Motor neuron (in vitro differentiated cells): ENCODE data around the gene IGSF3. TPM values are rescaled to one million over a fixed set of nuclear protein-coding genes. Genes with fewer than 3 reads are reported as not detected.
"Not testable (repeated sequence)": the region's sequence is repeated elsewhere in the genome, so short reads cannot be mapped to it uniquely, and the experiment has no call there.

ENCODE experiments used
- ATAC-seq, 8 experiments: fragments of 200-7000 bp; cut with Tn5 transposase; replicated peaks in 6 of 8; 2 replicates each; pipeline ENCODE4 v1.8.0; 2021; ENCODE audit warnings: mild to moderate bottlenecking in 8 of 8, moderate library complexity in 8 of 8
- H3K27ac ChIP-seq, 2 donors: fragments of 250-450 bp; sonication (Bioruptor Pico); 2 replicates each; pipeline ENCODE4 v1.9.0; 2021; ENCODE audit warnings: antibody characterized with exemption in 2 of 2, mild to moderate bottlenecking in 2 of 2, moderate library complexity in 1 of 2
- H3K4me1 ChIP-seq, 2 donors: fragments of 250-450 bp; sonication (Bioruptor Pico); replicated peaks in 1 of 2; 2 replicates each; pipeline ENCODE4 v1.6.1; 2021; ENCODE audit warnings: antibody characterized with exemption in 2 of 2, mild to moderate bottlenecking in 2 of 2, moderate library complexity in 1 of 2
- H3K4me3 ChIP-seq, 5 donors: fragments of 250-450 bp; sonication (Bioruptor Pico); 2 replicates each; pipeline ENCODE4 v1.9.0; 2021; ENCODE audit warnings: antibody characterized with exemption in 5 of 5, mild to moderate bottlenecking in 5 of 5, moderate library complexity in 4 of 5
- WGBS, 10 experiments: fragments of 450-650 bp; shearing (Covaris generic); methylation state at CpG; one replicate each; pipeline ENCODE4 v1.0.0; 2022; 5-methylcytosine and 5-hydroxymethylcytosine counted together
- in situ Hi-C, 9 experiments: fragments of 400-800 bp; cut with MboI; loops; one replicate each; pipeline ENCODE4 v1.15.0; 2021; ENCODE audit warnings: low sequenced_read_pairs in 9 of 9, low pct_unique_long_range_greater_than_20kb in 2 of 9; ENCODE audit not compliant: unreplicated experiment in 9 of 9
- total RNA-seq, 8 experiments: library from RNA; unstranded; fragments of 300-600 nt; gene quantifications; 2 replicates each; pipeline versions ENCODE4 v1.2.3 to v1.2.4, GENCODE V29; 2022

The IGSF3 gene
- total RNA-seq, 8 experiments from 2014 or later: 4.3 to 57.7 (median 32.6) TPM

DNA sequence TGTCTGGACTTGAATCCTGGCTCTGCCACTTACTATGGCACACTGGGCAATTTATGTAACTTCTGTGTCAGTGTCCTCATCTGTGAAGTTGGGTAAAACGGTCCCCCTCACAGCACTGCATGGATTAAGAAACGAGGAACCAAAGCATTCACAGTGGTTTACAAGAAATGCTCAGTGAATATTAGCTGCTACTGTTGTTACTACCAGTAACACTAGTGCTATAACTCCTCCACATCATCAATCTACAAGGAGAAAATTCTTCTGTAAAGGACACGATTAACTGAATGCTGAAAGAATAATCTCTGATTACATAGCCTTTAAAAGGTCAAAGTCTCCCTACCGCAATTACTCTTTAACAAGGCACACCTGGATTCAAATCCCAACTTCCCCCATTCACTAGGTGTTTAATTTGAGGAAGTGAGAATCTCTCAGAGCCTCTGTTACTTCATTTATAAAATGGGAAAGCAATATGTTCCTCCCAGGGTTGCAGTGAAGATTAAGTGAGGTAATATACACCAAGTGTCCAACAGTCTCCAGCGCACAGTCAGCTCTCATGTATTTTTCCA, 70.7 kb downstream of the IGSF3 start:
- H3K4me3 ChIP-seq, ATAC-seq, H3K27ac ChIP-seq: not testable (repeated sequence)
- 71 to 100% (median 97%) methylated on average over 1 to 4 of the region's 5 CpGs; no CpG with 5 or more reads in 4 of the 10 experiments for WGBS, 10 experiments
- in situ Hi-C loops: loop anchor here in 4 of 9 experiments (25.0 kb wide), 3 partner anchors 115 to 465 kb away; partner anchors contain the start of gene TTF2 (in 2 of the 4)
- H3K4me1 ChIP-seq: peaks cover 13% of the 10 kb centered on the region in 2 donors

DNA sequence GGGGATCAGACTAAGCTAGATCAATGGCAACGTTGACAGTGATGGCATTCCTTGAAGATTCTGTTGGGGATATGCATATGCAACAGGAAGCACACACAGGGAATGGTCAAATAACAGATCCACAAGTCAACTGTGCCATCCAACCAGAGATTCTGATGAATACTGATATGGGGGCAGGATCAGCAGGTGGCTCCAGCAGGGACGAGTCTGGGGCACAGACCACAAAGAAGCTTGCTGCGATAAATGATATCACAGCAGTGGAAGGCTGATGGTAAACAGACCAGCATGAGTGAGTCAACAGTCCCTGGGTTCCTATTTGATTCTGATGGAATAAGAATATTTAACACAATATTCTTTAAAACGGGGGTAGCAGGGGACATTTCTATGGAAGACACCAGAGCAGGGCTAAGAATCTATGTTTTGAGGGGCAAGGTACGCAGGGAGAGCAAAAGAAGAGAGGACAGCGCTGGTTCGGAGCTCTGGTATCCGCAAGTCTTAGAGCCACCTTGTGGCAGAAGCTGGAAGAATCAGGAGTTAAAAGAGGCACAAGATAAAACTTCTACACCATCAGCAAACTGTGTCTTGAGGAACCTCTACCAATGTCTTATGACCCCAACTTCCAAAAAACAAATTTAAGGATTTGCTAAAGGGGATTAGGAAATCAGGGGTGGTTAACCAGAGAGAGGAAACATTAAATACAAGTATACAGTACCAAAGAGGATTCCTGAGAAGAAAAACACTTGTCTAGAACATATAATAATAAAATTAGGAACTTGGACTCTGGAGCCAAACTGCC, 71.4 kb downstream of the IGSF3 start:
- WGBS, 10 experiments: 0 to 35% (median 19%) methylated on average over 1 to 8 of the region's 8 CpGs; no CpG with 5 or more reads in 1 of the 10 experiments
- not testable (repeated sequence) for H3K4me3 ChIP-seq, H3K27ac ChIP-seq
- in situ Hi-C loops: loop anchor here in 4 of 9 experiments (25.0 kb wide), 3 partner anchors 116 to 466 kb away; partner anchors contain the start of gene TTF2 (in 2 of the 4)
- ATAC-seq: peak; percentile 11 to 76 (median 51)
- peaks cover 15% of the 10 kb centered on the region in 2 donors for H3K4me1 ChIP-seq

- WGBS, 10 experiments: 0 to 100% (median 67%) methylated on average over 1 to 3 of the region's 4 CpGs; no CpG with 5 or more reads in 1 of the 10 experiments
- H3K4me1 ChIP-seq: peaks cover 17 to 20% of the 10 kb centered on the region in 2 donors
- in situ Hi-C loops: loop anchor here in 4 of 9 experiments (25.0 kb wide), 3 partner anchors 117 to 467 kb away; partner anchors contain the start of gene TTF2 (in 2 of the 4)
- not testable (repeated sequence) for H3K27ac ChIP-seq, H3K4me3 ChIP-seq
- ATAC-seq: peak in 4 of 8 experiments; percentile 3 to 34 (median 21)
Observed at GRCh38 chr1:116595065-116595840, 72.3 kb downstream of the IGSF3 start.

- ATAC-seq, H3K27ac ChIP-seq, H3K4me3 ChIP-seq: not testable (repeated sequence)
- 100% methylated on average over 1 to 2 of the region's 3 CpGs; no CpG with 5 or more reads in 7 of the 10 experiments for WGBS, 10 experiments
- in situ Hi-C loops: loop anchor here in 4 of 9 experiments (25.0 kb wide), 3 partner anchors 118 to 468 kb away; partner anchors contain the start of gene TTF2 (in 2 of the 4)
- H3K4me1 ChIP-seq: peaks cover 17 to 24% of the 10 kb centered on the region in 2 donors
Observed at GRCh38 chr1:116593977-116594376, 73.6 kb downstream of the IGSF3 start.

- H3K4me1 ChIP-seq: peaks cover 17 to 24% of the 10 kb centered on the region in 2 donors
- not testable (repeated sequence) for H3K4me3 ChIP-seq, ATAC-seq, H3K27ac ChIP-seq
- WGBS, 10 experiments: 80 to 100% (median 100%) methylated on average over 1 to 2 of the region's 5 CpGs; no CpG with 5 or more reads in 5 of the 10 experiments
- in situ Hi-C loops: loop anchor here in 4 of 9 experiments (25.0 kb wide), 3 partner anchors 119 to 469 kb away; partner anchors contain the start of gene TTF2 (in 2 of the 4)
Observed at GRCh38 chr1:116593401-116593800, 74.1 kb downstream of the IGSF3 start.

DNA sequence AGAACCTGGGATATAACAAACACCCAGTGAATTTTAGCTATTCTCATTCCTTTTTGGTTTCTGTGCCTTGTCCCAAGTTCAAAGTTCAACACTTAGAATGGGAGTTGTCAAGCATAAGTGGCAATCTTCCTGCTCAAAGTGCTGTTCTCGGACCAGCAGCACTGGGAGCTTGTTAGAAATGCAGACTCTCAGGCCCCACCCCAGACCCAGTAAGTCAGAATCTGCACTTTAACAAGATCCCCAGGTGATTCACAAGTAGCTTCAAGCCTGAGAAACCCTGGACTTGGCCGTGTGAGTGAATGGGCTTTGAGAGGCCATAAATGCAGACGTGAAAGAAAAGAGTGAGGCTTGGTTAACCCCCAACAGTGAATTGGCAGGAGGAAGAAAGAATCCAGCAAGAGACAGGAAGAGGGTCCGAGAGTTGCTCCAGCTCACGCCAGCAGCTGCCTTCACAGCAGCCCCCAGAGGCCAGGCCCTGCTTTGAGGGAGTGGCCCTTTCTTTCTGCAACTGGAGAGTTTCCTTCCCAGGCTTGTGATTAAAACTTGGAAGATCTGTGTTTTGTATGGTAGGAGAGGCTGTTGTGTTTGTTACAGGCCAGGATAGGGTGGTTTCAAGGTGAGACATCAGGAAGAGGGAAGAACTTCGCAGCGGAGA, 75.5 kb downstream of the IGSF3 start:
- not testable (repeated sequence) for H3K27ac ChIP-seq, H3K4me3 ChIP-seq, ATAC-seq
- 78 to 90% (median 82%) methylated on average over 2 to 4 of the region's 7 CpGs; no CpG with 5 or more reads in 7 of the 10 experiments for WGBS, 10 experiments
- peaks cover 17 to 24% of the 10 kb centered on the region in 2 donors for H3K4me1 ChIP-seq
- in situ Hi-C loops: loop anchor here in 4 of 9 experiments (25.0 kb wide), 3 partner anchors 120 to 470 kb away; partner anchors contain the start of gene TTF2 (in 2 of the 4)

GRCh38 chr1:116591006-116591950, 76.3 kb downstream of the IGSF3 start:
- not testable (repeated sequence) for H3K4me3 ChIP-seq
- ATAC-seq: peak; percentile 72 to 86 (median 78)
- Histone ChIP-seq H3K4me1 (peaks cover 17 to 24% of the 10 kb centered on the region in 2 donors), H3K27ac (peak overlapping the region; percentile 51 to 72)
- in situ Hi-C loops: loop anchor here in 4 of 9 experiments (25.0 kb wide), 3 partner anchors 121 to 471 kb away; partner anchors contain the start of gene TTF2 (in 2 of the 4)
- no CpG with 5 or more reads among the region's 10 CpGs for WGBS, 10 experiments

GRCh38 chr1:116590359-116591005, 77.1 kb downstream of the IGSF3 start:
- in situ Hi-C loops: loop anchor here in 4 of 9 experiments (25.0 kb wide), 3 partner anchors 122 to 472 kb away; partner anchors contain the start of gene TTF2 (in 2 of the 4)
- H3K4me3 ChIP-seq: not testable (repeated sequence)
- peaks cover 14 to 18% of the 10 kb centered on the region in 2 donors for H3K4me1 ChIP-seq
- WGBS, 10 experiments: no CpG with 5 or more reads among the region's 6 CpGs
- ATAC-seq: peak in 3 of 8 experiments; percentile 2 to 6 (median 3)
- peak overlapping the region; percentile 51 to 72 for H3K27ac ChIP-seq

DNA sequence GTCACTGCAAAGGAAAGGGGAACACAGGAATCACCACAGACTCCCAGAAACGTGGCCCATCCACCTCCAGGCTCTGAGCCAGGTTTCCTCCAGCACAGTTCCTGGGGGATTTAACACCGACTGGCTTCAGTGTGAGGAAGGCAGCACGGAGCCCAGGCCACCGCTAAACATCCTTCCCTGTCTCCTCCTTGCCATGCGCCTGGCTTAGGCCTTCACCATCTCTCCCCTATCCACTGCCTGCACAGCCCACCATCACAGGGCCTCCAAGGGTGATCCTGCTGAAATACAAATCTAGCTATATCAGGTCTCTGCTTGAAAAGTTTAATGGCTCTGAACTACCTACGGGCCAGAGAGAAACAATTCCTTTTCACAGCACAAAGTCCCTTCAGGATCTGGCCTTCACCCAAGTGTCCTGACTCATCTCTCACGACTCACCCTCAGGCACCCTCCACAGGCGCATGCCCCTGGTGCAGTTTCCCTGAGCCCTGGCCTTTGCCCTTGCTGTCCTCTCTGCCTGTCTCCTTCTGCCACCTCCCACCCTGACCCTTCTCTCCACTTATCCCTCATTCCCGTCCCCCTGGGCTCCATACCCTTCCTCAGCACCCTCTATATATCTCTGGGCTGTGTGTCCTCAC, 78.3 kb downstream of the IGSF3 start:
- in situ Hi-C loops: loop anchor here in 4 of 9 experiments (25.0 kb wide), 3 partner anchors 123 to 473 kb away; partner anchors contain the start of gene TTF2 (in 2 of the 4)
- peaks cover 14 to 17% of the 10 kb centered on the region in 2 donors for H3K4me1 ChIP-seq
- not testable (repeated sequence) for H3K4me3 ChIP-seq, H3K27ac ChIP-seq
- peak in 6 of 8 experiments; percentile 3 to 54 (median 26) for ATAC-seq
- 0 to 100% (median 68%) methylated on average over 1 to 3 of the region's 9 CpGs; no CpG with 5 or more reads in 3 of the 10 experiments for WGBS, 10 experiments
